Measurements from ENCODE around the gene PLXDC1.

Gene PLXDC1

DNA sequence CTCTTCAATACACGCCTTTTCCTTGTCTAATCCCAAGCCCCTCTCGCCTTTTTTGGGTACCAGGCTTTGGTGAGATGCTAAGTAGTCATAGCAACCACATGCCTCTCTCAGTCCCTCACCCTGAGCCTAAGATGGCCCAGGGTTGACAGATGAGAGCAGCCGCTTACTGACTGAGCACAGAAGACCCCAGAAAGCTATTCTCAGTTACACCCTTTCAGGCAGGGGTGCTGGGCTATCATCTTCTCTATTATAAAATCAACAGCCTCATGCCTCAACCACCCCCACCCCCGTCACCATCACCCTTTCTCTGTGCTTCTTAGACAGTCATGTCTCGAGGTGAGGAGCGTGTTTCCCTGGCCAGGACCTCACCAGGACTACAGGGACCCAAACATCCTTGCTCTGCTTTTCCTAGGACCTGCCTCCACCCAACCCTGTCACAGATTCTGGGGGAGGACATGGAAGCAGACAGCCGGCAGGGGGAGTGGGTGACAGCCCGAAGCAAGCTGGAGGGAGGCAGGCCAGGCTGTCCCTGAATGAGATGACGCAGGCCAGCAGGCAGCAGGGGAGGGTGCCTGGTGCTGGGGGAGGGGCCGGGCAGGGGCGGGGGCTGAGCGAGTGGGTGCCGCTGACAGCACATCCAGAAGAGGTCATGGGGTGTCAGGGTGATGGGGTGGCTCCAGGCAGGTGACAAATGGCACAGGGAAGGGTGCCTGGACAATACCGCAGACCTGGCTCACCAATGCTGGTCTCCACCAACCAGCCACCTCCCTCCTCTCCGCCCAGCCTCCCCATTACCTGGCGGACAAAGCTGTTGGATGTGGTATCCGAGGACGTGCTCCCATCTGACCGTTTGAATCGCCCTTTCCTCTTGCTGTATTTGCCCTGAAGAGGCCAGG is 42.9 kb upstream of the PLXDC1 start:
- POLR2A ChIA-PET = no interaction called here
- DNase-seq (ENCODE audit: extremely low spot score) = no peak

DNA sequence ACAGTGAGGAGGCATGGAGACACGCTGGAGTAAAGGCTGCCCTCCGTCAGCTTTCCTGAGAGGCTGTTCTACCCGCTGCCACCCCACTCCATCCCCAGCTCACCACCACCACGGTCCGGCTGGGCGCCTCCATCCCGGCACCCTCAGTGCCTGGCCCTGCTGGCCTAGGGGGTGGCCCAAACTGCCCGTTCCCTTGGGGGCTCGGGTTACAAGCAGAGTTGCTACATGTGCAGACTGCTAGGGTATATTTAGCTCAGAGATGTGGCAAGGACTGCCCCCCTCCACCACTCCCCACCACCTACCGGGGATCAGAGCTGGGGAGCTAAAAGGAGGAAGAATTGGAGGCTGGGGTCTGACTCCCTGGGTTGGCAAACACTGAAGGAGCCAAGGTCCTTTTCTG is 41.9 kb upstream of the PLXDC1 start:
- TF ChIP-seq, protein P1, sequence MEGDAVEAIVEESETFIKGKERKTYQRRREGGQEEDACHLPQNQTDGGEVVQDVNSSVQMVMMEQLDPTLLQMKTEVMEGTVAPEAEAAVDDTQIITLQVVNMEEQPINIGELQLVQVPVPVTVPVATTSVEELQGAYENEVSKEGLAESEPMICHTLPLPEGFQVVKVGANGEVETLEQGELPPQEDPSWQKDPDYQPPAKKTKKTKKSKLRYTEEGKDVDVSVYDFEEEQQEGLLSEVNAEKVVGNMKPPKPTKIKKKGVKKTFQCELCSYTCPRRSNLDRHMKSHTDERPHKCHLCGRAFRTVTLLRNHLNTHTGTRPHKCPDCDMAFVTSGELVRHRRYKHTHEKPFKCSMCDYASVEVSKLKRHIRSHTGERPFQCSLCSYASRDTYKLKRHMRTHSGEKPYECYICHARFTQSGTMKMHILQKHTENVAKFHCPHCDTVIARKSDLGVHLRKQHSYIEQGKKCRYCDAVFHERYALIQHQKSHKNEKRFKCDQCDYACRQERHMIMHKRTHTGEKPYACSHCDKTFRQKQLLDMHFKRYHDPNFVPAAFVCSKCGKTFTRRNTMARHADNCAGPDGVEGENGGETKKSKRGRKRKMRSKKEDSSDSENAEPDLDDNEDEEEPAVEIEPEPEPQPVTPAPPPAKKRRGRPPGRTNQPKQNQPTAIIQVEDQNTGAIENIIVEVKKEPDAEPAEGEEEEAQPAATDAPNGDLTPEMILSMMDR (IDR thresholded peaks at IDR 0.05; ENCODE audit: control extremely low read depth, extremely low read depth, low read depth, missing control alignments) = no peak
- ChIA-PET POLR2A (no interaction called here), CTCF (interaction anchor here (1.0 to 3.9 kb wide), 3 partner anchors 18 to 52 kb away, joined by 3 to 18 read pairs (median 13); no protein-coding TSS in a partner anchor)
- no peak for DNase-seq (ENCODE audit: extremely low spot score)

More for the DNA sequence above, 42.9 kb upstream of the PLXDC1 start:
- CTCF ChIA-PET = interaction anchor here (0.9 to 3.9 kb wide), 5 partner anchors 19 to 51 kb away, joined by 3 to 21 read pairs (median 13); partner anchors contain the start of gene ARL5C
- TF ChIP-seq, protein P1 (IDR thresholded peaks at IDR 0.05; ENCODE audit: control extremely low read depth, extremely low read depth, low read depth, missing control alignments) = no peak

DNA sequence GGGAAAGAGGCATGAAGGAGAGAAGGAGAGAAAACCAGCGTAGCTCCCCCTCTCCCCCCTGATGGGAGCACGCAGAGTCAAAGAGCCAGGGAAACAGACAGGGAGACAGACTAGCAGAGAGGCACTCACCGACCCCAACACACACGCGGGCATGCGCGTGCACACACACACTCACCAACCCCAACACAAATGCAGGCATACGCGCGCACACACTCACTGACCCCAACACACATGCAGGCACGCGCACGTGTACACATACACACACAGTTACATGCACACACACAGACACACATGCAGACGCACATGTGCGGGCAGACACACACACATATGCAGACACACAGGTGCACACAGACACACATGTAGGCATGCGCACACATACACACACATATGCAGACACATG is 41.5 kb upstream of the PLXDC1 start:
- DNase-seq (ENCODE audit: extremely low spot score) = no peak
- TF ChIP-seq, protein P1 (IDR thresholded peaks at IDR 0.05; ENCODE audit: control extremely low read depth, extremely low read depth, low read depth, missing control alignments) = no peak
- POLR2A ChIA-PET = no interaction called here
- CTCF ChIA-PET = interaction anchor here (1.0 to 3.9 kb wide), 4 partner anchors 16 to 52 kb away, joined by 3 to 18 read pairs (median 8); no protein-coding TSS in a partner anchor

DNA sequence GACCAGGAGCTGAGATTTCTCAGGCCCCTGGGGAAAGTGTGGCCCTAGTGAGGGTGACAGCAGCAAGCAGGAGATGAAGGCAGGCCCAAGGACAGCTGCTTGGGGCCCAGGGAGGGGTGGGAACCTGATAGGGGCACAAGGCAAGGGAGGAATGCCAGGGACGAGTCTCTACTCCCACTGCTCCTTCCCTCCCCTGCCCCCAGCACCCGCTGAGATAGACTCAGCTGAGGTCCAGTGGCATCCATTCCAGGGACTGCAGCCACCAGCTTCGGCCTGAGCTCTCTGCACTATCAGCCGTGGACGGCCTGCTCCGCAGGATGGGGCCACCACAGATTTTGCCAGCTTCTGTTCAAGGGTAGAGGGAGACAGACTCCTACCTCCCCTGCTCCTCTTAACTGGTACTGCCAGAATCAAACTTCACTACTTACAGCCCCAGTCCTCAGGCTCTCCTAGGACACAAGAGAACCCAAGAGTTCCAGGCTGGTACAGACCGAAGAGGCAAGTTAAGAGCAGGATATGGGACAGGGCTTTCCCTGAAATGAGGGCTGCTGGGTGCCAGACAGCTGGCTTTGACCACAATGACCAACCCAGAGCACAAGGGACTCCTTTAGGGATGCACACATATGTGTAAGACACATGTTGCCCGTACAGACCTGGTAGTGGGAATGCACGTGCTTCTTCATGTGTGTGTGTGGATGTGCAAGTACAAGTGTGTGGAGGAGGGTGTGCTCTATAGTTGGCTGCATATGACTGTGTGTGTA is 40.5 kb upstream of the PLXDC1 start:
- ChIA-PET POLR2A (no interaction called here), CTCF (interaction anchor here (1.1 to 3.9 kb wide), 7 partner anchors 9 to 209 kb away, joined by 3 to 18 read pairs (median 4); no protein-coding TSS in a partner anchor)
- TF ChIP-seq, protein P1 (IDR thresholded peaks at IDR 0.05; ENCODE audit: control extremely low read depth, extremely low read depth, low read depth, missing control alignments) = no peak
- DNase-seq (ENCODE audit: extremely low spot score) = no peak

DNA sequence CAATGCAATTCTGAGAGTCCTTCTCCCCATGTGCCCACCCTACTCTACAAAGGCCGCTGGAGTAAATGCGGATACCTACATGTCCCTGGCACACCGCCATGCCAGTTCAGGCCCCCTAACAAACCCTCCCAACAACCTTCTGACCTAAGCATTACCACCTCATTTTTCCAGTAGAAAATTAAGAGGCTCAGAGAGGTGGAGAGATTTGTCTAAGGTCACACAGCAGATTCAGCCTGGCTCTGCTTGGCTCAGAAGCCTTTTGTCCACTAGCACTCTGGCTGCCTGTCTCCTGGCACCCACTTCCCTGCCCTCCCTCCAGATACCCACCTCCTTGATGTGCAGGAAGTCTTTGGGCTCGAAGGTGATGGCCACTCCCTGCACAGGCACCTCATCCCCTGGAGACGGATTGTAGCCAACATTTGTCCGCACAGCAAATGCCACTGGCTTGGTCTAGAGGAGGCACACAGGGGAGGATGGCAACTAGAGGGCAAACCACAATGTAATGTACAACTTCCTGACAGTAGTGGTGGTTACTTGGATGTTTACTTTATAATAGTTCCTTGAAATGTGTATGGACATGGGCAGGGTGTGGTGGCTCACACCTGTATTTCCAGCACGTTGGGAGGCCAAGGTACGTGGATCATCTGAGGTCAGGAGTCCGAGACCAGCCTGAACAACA is 35.9 kb upstream of the PLXDC1 start:
- CTCF ChIA-PET = interaction anchor here (0.9 to 3.4 kb wide), 3 partner anchors 13 to 57 kb away, joined by 3 to 19 read pairs (median 3); no protein-coding TSS in a partner anchor
- TF ChIP-seq, protein P1 (IDR thresholded peaks at IDR 0.05; ENCODE audit: control extremely low read depth, extremely low read depth, low read depth, missing control alignments) = no peak

More for the DNA sequence above, 35.9 kb upstream of the PLXDC1 start:
- DNase-seq (ENCODE audit: extremely low spot score) = no peak
- POLR2A ChIA-PET = no interaction called here

Data from GM10248 (cell line).